Liver (tissue), 9 donors: ENCODE data around the gene ATP6AP1. TPM values are rescaled to one million over a fixed set of nuclear protein-coding genes. Genes with fewer than 3 reads are reported as not detected.

ENCODE experiments used
- DNase-seq: peaks from one replicate; pipeline ENCODE4 v3.0.0-alpha.2; 2017; ENCODE audit warnings: low spot score
- H3K27ac ChIP-seq, 2 donors: one replicate each; pipeline ENCODE4 v1.7.0; 2013; ENCODE audit warnings: inconsistent platforms in 2 of 2, low read length in 2 of 2, control low read depth in 1 of 2, low read depth in 1 of 2, mild to moderate bottlenecking in 1 of 2
- H3K27me3 ChIP-seq, 4 donors: one replicate each; pipeline versions ENCODE4 v1.6.1 to v1.7.0; 2013; ENCODE audit warnings: low read length in 3 of 4, inconsistent platforms in 1 of 4, mild to moderate bottlenecking in 1 of 4, moderate library complexity in 1 of 4; ENCODE audit not compliant: control insufficient read depth in 4 of 4, insufficient read depth in 4 of 4
- H3K36me3 ChIP-seq, 4 donors: one replicate each; pipeline versions ENCODE4 v1.6.1 to v1.7.0; 2013; ENCODE audit warnings: low read length in 3 of 4, mild to moderate bottlenecking in 3 of 4, low read depth in 1 of 4, moderate library complexity in 1 of 4; ENCODE audit not compliant: control insufficient read depth in 4 of 4, insufficient read depth in 3 of 4
- H3K4me1 ChIP-seq, 4 donors: one replicate each; pipeline versions ENCODE4 v1.6.1 to v1.7.0; 2013; ENCODE audit warnings: low read length in 3 of 4, mild to moderate bottlenecking in 3 of 4, moderate library complexity in 1 of 4; ENCODE audit not compliant: control insufficient read depth in 4 of 4, insufficient read depth in 4 of 4
- H3K4me3 ChIP-seq, 3 donors: one replicate each; pipeline versions ENCODE4 v1.6.1 to v1.7.0; 2013; ENCODE audit warnings: low read length in 3 of 3, control low read depth in 1 of 3, low read depth in 1 of 3, mild to moderate bottlenecking in 1 of 3
- H3K9ac ChIP-seq, 2 donors: one replicate each; pipeline ENCODE4 v1.7.0; 2013; ENCODE audit warnings: low read length in 2 of 2, mild to moderate bottlenecking in 2 of 2, moderate library complexity in 2 of 2, control low read depth in 1 of 2, low read depth in 1 of 2
- H3K9me3 ChIP-seq, 4 donors: one replicate each; pipeline versions ENCODE4 v1.6.1 to v1.7.0; 2013; ENCODE audit warnings: low read length in 3 of 4; ENCODE audit not compliant: control insufficient read depth in 4 of 4
- EGR1 ChIP-seq, 2 donors: IDR thresholded peaks; 2 replicates each; pipeline ENCODE4 v1.6.1; 2016 to 2018; ENCODE audit warnings: antibody characterized with exemption in 2 of 2, low read depth in 2 of 2
- FOXA1 ChIP-seq: IDR thresholded peaks from 2 replicates; pipeline ENCODE4 v1.6.1; 2016; ENCODE audit warnings: antibody characterized with exemption
- FOXA2 ChIP-seq: IDR thresholded peaks from 2 replicates; pipeline ENCODE4 v1.6.1; 2016; ENCODE audit warnings: antibody characterized with exemption
- GABPA ChIP-seq, 2 donors: IDR thresholded peaks in 1 of 2; conservative IDR thresholded peaks in 1 of 2; 2 replicates each; pipeline ENCODE4 v1.6.1; 2016; ENCODE audit warnings: antibody characterized with exemption in 2 of 2, mild to moderate bottlenecking in 1 of 2, moderate library complexity in 1 of 2
- HNF4A ChIP-seq, 2 donors: conservative IDR thresholded peaks; 2 replicates each; pipeline ENCODE4 v1.6.1; 2016; ENCODE audit warnings: antibody characterized with exemption in 2 of 2, mild to moderate bottlenecking in 2 of 2
- HNF4G ChIP-seq: IDR thresholded peaks from 2 replicates; pipeline ENCODE4 v1.6.1; 2016; ENCODE audit warnings: antibody characterized with exemption
- JUND ChIP-seq, 2 donors: IDR thresholded peaks; 2 replicates each; pipeline ENCODE4 v1.6.1; 2016; ENCODE audit warnings: antibody characterized with exemption in 2 of 2
- NR2F2 ChIP-seq: IDR thresholded peaks from 2 replicates; pipeline ENCODE4 v1.6.1; 2016; ENCODE audit warnings: antibody characterized with exemption
- RAD21 ChIP-seq, 2 donors: IDR thresholded peaks; 2 replicates each; pipeline ENCODE4 v1.6.1; 2016; ENCODE audit warnings: antibody characterized with exemption in 2 of 2, mild to moderate bottlenecking in 2 of 2
- RXRA ChIP-seq, 2 donors: IDR thresholded peaks; 2 replicates each; pipeline ENCODE4 v1.6.1; 2017 to 2018; ENCODE audit warnings: antibody characterized with exemption in 2 of 2, mild to moderate bottlenecking in 1 of 2
- SP1 ChIP-seq: IDR thresholded peaks from 2 replicates; pipeline ENCODE4 v1.6.1; 2018; ENCODE audit warnings: antibody characterized with exemption, mild to moderate bottlenecking
- TAF1 ChIP-seq: conservative IDR thresholded peaks from 2 replicates; pipeline ENCODE4 v1.6.1; 2016; ENCODE audit warnings: antibody characterized with exemption, mild to moderate bottlenecking
- YY1 ChIP-seq: IDR thresholded peaks from 2 replicates; pipeline ENCODE4 v1.6.1; 2016; ENCODE audit warnings: antibody characterized with exemption, mild to moderate bottlenecking
- WGBS: extraction: QIAGEN DNeasy Blood & Tissue Kit; methylation state at CpG from one replicate; pipeline ENCODE4 v1.1.7; 2013; 5-methylcytosine and 5-hydroxymethylcytosine counted together
- polyA plus RNA-seq, 2 donors: library from polyadenylated mRNA; stranded (reverse) in 1 of 2; unstranded in 1 of 2; fragments of 200-250 nt in 1 of 2; fragments of >200 nt in 1 of 2; fragmentation: Nextera tagmentation in 1 of 2; extraction: Ambion mirVana in 1 of 2; gene quantifications; one replicate each; pipeline versions ENCODE4 v1.2.1 to v1.2.3, GENCODE V29; 2013 to 2015
- total RNA-seq, 2 donors: library from RNA; depleted of rRNA; stranded (reverse); fragments of >200 nt; gene quantifications; one replicate each; pipeline ENCODE4 v1.2.3, GENCODE V29; 2014
- TF ChIP-seq, protein P1 (sequence below): IDR thresholded peaks from 2 replicates; pipeline ENCODE4 v1.6.1; 2016; ENCODE audit warnings: antibody characterized with exemption
- TF ChIP-seq, protein P2 (sequence below): IDR thresholded peaks from 2 replicates; pipeline ENCODE4 v1.6.1; 2016; ENCODE audit warnings: antibody characterized with exemption
- TF ChIP-seq, protein P3 (sequence below): fragments of 150-350 bp; IDR thresholded peaks from 2 replicates; pipeline ENCODE4 v1.5.1; 2017; ENCODE audit warnings: improper control_type of control experiment, low read depth, low read length; ENCODE audit not compliant: missing input control
- TF ChIP-seq, protein P4 (sequence below): IDR thresholded peaks from 2 replicates; pipeline ENCODE4 v1.6.1; 2016; ENCODE audit warnings: antibody characterized with exemption
- TF ChIP-seq, protein P5 (sequence below): IDR thresholded peaks from 2 replicates; pipeline ENCODE4 v1.6.1; 2016; ENCODE audit warnings: antibody characterized with exemption, mild to moderate bottlenecking
- donor health status: healthy.
- donor health status: healthy.
- donor health status: healthy.
- donor health status: healthy.
- donor health status: healthy.

Gene ATP6AP1
- total and polyA plus RNA-seq, 4 donors, result 35.2 to 43.3 (median 40.8) TPM

DNA sequence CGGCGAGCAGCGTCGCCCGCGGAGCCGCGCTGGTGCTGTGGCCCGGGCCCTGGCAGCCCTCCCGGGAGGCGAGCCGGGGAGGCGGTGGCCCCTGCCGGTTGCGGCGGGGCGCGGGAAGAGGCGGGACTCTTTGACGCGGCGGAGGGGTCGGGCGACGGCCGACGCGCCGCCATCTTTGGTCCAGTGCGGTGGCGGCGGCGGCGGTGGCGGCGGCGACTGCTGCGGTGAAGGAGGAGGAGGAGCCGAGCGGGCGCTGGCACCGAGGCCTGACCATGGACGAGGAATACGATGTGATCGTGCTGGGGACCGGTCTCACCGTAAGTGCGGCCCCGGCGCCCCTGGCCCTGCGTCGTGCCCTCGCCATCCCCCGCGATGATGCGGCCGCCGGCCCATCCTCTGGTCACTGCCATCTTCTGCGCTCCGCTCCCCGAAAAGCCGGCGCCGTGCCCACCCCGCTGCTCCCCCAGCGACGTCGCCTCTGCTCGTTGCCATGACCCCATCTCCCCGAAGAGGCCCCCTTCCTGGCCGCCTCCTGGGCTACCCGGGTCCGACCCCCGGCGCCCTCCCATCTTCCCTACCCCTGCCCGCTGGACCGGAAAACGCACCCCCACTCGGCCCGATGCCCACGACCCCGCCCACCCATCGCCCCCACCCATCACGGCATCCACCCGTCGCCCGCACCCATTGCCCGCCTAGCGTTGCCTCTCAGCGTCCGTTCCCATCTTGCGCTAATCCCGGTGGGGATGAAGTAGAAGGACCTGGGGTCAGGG lies 8.7 kb downstream of the ATP6AP1 start, which contains the start of gene GDI1:
Gene GDI1 (plus strand): TSS at position 172 of the 770 bp plus-strand sequence. CDS start 101 bp downstream, at position 273.
- Histone ChIP-seq H3K27ac (peak within 1 kb of the TSS; percentile 37 to 50), H3K9ac (no peak within 1 kb of the TSS), H3K4me3 (peak within 1 kb of the TSS; percentile 50 to 75 (median 75)), H3K36me3 (peaks cover 3 to 15% (median 6%) of the 10 kb centered on the region in 4 donors), H3K27me3 (no peaks in the 10 kb centered on the region), H3K4me1 (peaks cover 10 to 18% (median 14%) of the 10 kb centered on the region in 4 donors), H3K9me3 (no peaks in the 10 kb centered on the region)
- TF ChIP-seq FOXA1, result no peak
- TF ChIP-seq, protein P1, sequence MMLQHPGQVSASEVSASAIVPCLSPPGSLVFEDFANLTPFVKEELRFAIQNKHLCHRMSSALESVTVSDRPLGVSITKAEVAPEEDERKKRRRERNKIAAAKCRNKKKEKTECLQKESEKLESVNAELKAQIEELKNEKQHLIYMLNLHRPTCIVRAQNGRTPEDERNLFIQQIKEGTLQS, result no peak
- TF ChIP-seq, protein P2, sequence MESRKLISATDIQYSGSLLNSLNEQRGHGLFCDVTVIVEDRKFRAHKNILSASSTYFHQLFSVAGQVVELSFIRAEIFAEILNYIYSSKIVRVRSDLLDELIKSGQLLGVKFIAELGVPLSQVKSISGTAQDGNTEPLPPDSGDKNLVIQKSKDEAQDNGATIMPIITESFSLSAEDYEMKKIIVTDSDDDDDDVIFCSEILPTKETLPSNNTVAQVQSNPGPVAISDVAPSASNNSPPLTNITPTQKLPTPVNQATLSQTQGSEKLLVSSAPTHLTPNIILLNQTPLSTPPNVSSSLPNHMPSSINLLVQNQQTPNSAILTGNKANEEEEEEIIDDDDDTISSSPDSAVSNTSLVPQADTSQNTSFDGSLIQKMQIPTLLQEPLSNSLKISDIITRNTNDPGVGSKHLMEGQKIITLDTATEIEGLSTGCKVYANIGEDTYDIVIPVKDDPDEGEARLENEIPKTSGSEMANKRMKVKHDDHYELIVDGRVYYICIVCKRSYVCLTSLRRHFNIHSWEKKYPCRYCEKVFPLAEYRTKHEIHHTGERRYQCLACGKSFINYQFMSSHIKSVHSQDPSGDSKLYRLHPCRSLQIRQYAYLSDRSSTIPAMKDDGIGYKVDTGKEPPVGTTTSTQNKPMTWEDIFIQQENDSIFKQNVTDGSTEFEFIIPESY, result no peak
- TF ChIP-seq HNF4A (conservative IDR thresholded peaks at IDR 0.05), result no peak
- no peak for TF ChIP-seq EGR1 (IDR thresholded peaks at IDR 0.05; ENCODE audit: low read depth in 2 of 2)
- TF ChIP-seq, protein P3, sequence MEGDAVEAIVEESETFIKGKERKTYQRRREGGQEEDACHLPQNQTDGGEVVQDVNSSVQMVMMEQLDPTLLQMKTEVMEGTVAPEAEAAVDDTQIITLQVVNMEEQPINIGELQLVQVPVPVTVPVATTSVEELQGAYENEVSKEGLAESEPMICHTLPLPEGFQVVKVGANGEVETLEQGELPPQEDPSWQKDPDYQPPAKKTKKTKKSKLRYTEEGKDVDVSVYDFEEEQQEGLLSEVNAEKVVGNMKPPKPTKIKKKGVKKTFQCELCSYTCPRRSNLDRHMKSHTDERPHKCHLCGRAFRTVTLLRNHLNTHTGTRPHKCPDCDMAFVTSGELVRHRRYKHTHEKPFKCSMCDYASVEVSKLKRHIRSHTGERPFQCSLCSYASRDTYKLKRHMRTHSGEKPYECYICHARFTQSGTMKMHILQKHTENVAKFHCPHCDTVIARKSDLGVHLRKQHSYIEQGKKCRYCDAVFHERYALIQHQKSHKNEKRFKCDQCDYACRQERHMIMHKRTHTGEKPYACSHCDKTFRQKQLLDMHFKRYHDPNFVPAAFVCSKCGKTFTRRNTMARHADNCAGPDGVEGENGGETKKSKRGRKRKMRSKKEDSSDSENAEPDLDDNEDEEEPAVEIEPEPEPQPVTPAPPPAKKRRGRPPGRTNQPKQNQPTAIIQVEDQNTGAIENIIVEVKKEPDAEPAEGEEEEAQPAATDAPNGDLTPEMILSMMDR, result no peak
- TF ChIP-seq SP1, result no peak
- no peak for TF ChIP-seq TAF1
- TF ChIP-seq YY1, result no peak
- TF ChIP-seq, protein P4, sequence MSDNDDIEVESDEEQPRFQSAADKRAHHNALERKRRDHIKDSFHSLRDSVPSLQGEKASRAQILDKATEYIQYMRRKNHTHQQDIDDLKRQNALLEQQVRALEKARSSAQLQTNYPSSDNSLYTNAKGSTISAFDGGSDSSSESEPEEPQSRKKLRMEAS, result no peak
- no peak for TF ChIP-seq HNF4G
- TF ChIP-seq RXRA (IDR thresholded peaks at IDR 0.05), result no peak
- no peak for TF ChIP-seq FOXA2
- no peak for TF ChIP-seq JUND (IDR thresholded peaks at IDR 0.05)
- no peak for TF ChIP-seq RAD21 (IDR thresholded peaks at IDR 0.05)
- TF ChIP-seq GABPA (IDR thresholded peaks at IDR 0.05 in 1 of 2, conservative IDR thresholded peaks at IDR 0.05 in 1 of 2), result no peak
- TF ChIP-seq, protein P5, sequence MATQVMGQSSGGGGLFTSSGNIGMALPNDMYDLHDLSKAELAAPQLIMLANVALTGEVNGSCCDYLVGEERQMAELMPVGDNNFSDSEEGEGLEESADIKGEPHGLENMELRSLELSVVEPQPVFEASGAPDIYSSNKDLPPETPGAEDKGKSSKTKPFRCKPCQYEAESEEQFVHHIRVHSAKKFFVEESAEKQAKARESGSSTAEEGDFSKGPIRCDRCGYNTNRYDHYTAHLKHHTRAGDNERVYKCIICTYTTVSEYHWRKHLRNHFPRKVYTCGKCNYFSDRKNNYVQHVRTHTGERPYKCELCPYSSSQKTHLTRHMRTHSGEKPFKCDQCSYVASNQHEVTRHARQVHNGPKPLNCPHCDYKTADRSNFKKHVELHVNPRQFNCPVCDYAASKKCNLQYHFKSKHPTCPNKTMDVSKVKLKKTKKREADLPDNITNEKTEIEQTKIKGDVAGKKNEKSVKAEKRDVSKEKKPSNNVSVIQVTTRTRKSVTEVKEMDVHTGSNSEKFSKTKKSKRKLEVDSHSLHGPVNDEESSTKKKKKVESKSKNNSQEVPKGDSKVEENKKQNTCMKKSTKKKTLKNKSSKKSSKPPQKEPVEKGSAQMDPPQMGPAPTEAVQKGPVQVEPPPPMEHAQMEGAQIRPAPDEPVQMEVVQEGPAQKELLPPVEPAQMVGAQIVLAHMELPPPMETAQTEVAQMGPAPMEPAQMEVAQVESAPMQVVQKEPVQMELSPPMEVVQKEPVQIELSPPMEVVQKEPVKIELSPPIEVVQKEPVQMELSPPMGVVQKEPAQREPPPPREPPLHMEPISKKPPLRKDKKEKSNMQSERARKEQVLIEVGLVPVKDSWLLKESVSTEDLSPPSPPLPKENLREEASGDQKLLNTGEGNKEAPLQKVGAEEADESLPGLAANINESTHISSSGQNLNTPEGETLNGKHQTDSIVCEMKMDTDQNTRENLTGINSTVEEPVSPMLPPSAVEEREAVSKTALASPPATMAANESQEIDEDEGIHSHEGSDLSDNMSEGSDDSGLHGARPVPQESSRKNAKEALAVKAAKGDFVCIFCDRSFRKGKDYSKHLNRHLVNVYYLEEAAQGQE, result no peak
- TF ChIP-seq NR2F2, result no peak
- 1% methylated on average over 87 of the region's 93 CpGs for WGBS
- peak; percentile 66 for DNase-seq
